ENCODE results near the gene ATP4B.

The ATP4B gene

DNA sequence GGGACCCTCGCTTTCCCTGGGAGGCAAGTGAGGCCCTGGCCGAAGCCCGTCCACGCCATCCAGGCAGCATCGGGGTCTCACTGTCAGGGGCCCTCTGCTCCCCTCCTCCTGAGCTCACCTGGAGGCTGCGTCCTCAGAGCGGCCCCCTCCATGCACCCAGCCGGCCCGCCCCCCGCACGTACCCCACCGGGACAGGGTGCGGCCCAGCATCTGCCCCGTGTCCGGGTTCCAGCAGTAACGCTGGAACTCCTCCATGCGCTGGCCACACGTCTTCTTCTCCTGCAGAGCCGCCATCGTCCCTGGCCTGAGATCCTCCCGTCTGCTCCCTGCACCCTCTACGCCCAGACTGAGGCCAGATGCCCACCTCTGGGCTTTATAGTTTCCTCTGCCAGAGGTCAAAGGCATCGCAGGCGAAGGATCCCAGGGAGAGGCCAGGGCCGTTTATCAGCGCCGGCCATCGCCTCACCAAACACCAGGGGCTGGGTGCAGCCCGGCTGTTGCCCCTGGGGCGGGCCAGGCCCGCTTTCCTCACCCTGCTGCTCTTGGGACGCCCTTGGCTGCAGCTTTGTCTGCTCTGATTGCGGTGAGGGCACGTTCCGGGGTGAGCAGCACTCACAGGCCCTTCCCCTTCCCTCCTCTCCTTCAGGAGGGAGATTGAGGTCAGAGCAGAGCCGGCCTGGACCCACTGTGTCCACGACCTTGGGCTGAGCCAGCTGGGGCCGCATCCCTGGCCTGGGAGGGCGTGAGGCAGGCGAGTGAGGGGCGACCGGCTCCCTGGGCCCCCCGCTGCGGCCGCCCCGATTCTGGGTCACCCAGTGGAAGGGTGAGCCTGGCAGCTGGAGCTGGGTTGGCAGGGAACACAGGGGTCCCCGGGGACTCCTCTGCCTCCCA lies at the start of gene ATP4B:
Gene ATP4B (minus strand): TSS at position 348 of the 891 bp plus-strand sequence. CDS start 54 bp downstream, at position 294.
- DNase-seq = no peak

DNA sequence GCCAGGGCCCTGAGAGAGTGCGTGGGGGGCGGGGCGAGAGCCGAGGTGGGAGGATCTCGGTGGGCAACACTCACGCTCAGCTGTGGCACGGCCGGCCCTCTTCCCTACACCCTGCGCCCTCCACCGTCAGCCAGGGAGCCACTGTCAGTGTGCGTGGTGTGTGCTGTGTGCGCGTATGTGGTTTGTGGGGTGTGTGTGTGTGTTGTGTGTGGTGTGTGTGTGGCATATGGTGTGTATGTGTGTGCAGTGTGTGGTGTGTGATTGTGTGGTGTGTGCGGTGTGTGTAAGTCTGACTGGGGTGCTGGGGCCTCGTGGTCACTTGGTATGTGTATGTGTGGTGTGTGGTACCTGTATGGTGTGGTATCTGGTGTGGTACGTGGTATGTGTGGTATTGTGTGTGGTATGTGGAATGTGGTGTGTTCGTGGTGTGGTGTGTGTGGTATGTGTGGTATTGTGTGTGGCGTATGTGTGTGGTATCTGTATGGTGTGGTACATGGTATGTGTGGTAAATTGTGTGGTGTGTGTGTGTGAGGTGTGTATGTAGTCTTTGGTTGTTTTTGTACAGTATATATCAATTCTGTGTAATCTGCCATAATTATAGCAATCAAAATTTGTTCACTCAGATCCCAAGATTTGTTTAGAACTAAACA lies 14.1 kb upstream of the ATP4B start:
- no peak for DNase-seq

DNA sequence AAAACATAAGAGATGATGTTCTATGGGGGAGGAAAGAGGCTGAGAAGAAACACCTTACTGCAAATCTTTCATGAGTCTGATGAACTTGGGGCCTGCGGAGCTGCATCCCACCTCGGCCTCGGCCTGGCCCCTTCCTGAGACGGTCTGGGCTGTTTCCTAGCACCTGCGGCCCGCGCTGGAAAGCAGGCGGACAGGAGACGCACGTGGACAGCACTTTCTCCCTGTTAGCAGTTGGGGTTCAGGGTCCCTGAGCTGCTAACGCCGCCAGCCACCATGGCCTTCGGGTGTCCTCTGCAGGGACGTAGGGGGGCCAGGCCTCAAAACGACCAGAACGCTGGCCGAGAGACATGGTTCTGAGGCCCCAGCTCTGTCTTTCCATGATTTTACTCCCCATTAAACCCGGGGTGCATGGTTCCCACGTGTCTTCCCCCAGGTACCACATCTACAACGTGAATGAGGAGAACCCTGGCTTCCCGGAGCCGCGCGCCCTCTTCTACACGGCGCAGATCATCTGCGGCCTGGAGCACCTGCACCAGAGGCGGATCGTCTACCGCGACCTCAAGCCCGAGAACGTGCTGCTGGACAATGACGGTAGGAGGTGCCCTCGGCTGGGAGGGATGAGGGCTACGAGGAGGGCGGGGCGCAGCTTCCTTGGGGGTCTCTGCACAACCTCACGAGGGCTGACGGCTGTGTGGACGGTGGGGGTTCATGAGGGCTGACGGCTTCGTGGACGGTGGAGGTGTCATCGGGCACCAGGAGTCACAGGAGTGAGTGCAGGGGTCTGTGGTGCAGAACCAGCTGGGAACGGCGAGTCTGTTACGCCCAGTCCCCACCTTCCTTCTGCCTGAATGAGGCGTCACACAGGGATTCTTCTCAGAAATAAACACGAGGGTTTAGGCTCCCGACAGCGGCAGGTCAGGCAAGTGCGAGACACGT lies 13.3 kb upstream of the ATP4B start:
- DNase-seq = no peak

DNA sequence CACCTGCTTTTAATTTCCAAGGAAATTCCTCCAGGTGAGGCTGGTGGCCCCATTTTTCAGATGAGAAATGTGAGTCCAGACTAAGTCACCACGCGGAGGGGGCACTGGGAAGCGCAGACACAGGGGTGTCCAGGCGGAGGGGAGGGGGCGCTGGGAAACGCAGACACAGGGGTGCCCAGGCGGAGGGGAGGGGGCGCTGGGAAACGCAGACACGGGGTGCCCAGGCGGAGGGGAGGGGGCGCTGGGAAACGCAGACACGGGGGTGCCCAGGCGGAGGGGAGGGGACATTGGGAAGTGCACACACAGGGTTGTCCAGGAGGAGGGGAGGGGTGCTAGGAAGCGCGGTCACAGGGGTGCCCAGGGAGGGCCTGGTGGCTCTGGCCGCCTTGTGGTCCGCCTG lies 12.5 kb upstream of the ATP4B start:
- DNase-seq = no peak

DNA sequence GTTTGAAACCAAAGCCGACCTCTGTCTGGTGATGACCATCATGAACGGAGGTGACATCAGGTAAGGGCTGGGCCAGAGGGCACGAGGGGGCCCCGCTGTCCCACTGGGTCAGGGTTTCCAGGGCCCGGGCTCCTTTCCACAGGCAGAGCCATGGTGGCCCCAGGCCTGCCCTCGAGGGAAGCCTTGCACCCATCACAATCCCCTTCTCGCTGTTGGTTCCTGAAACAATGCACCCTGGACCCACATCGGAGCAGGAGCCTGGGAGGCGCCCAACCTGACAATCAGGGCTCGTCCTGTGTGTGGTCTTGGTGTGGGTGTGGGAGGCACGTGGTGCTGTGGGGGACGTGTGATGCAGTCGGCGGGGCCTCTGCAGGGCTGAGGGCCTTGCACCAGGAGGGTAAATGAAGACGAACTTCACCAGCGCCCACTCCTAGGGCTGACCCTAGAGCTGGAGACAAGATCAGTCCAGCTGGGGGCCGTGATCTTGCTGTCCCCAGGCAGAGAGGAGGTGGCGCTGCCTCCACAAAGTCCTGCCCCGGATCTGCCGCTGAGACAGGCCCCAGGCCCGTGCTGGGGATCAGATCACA lies 11.8 kb upstream of the ATP4B start:
- DNase-seq = no peak

DNA sequence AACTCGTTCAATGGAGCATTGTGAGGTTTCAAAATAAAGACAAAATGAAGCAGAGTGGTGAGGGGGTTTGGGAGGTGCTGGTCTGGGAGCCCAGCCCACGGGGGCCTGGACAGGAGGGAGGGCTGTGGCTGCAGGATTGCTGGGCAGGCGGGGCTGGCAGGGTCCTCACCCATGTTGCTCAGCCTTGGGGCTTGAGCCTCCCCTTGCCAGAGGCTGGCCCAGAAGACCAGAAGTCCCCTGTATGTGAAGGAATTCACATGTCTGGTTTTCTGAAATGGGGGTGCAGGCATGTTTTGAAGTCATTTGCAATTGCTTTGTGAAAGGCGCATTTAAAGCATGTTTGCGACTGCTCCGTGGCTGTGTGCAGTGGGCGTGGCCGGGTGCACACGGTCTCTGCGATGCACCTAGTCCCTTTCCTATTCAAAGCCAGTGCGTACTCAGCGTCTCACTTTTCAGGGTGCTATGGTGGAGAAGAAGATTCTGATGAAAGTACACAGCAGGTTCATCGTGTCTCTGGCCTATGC lies 11.3 kb upstream of the ATP4B start:
- no peak for DNase-seq

- DNase-seq = no peak
Measured at GRCh38 chr13:113668491-113668971, 10.5 kb upstream of the ATP4B start.

- DNase-seq = no peak
Measured at GRCh38 chr13:113667771-113668490, 9.9 kb upstream of the ATP4B start.

- no peak for DNase-seq
Measured at GRCh38 chr13:113666951-113667701, 9.1 kb upstream of the ATP4B start, which contains the start of gene GRK1. Gene GRK1, plus strand, starts transcription at chr13:113667219. Its CDS starts 168 bp downstream, at chr13:113667387.

GRCh38 chr13:113666329-113666670 lies 8.3 kb upstream of the ATP4B start:
- DNase-seq = no peak

- DNase-seq = no peak
Measured at GRCh38 chr13:113665597-113666328, 7.8 kb upstream of the ATP4B start.

- DNase-seq = no peak
Measured at GRCh38 chr13:113664751-113665596, 7.0 kb upstream of the ATP4B start.

DNA sequence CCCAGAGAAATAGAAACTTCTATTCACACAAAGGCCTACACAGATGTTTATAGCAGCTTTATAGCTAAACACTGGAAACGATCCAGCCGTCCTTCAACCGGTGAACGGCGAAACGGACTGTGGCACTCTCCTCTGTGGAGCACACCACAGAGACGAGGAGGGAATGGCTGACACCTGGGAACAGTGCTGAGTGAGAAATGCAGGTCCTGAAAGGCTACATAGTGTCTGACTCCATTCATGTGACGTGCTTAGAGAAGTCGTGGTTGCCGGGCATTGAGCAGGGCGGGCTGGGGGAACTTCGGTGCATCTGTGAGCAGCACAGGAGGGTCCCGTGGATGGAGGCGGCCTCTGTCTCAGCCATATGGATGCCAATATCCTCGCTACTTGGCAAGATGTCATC lies 5.9 kb upstream of the ATP4B start:
- no peak for DNase-seq

- no peak for DNase-seq
Measured at GRCh38 chr13:113661509-113661908, 3.5 kb upstream of the ATP4B start.

DNA sequence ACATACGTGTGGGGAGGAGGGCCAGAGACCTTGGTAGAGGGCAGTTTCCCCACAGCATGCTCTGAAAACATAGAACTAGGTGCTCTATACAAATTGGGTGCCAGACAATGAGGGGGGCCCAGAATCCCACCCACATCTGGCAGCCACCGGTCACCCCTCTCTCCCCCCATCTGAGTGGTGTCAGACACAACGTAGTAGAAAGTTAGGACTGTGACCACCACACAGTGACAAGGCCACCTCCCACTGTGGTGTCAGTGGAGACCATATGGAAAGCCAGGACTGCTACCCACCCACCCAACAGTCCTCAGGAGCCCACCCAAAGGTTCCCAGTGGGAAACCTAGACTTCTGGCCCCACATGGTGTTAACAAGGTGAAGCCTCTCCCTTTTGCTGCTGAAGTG lies 2.1 kb upstream of the ATP4B start:
- DNase-seq = no peak

DNA sequence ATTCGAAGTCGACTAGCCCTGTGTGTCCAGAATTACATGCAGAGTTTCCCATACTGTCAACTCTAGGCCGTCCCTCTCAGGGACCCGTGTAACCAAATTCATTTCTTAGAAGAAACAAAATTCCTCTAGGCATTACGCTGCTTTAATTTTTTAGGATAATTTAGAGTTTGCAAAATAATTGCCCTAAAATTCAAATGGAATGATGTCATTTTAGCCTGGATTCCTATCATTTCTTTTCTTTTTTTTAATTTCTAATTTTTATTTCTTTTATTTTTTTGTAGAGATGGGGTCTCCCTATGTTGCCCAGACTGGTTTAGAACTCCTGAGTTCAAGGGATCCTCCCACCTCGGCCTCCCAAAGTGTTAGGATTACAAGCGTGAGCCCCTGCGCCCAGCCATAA lies 1.3 kb upstream of the ATP4B start:
- DNase-seq = no peak

- DNase-seq = no peak
Measured at GRCh38 chr13:113658836-113659235, 838 bp upstream of the ATP4B start.

DNA sequence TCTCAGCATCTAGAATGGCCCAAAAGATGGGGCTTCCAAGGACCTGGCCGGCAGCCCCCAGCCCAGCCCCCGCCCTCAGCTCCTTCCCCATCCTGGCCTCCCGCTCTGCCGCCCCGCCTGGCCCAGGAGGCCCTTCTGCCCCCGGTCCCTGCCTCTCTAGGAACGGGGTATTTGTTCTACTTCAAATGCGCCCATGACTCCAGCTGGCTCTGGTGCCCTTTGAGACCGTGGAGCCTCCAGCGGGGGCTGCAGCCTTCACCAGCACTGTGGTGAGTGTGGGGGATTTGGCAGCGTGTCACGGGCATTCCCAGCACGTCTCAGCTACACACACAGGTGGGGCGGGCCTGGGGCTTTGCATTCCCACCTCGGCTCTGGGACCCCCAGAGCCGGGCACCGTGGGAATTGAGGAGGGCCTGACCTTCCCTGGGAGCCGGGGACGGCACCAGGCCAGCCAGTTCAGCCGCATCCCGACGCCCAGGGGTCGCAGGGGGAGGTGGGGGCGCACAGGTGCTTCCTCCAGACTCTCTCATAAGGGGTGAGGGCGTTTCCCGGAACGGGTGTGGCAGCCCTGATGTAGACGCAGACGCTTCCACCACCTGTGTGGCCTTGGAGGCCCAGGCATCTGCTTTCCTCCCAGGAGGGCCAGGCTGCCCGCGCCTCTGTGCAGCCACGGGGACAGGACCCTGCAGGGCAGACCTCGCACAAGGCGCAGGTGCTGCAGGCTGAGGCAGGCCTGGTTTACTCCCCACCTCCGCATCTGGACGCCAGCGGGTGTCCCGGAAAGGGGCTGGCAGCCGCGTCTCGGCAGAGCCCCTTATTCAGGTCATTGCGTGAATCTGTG lies 947 bp downstream of the ATP4B start:
- DNase-seq = no peak

Measured in NCI-H345 (cell line).